ENCODE data around the gene PLEKHS1. TPM values are rescaled to one million over a fixed set of nuclear protein-coding genes. Genes with fewer than 3 reads are reported as not detected.
"Not testable (repeated sequence)": the region's sequence is repeated elsewhere in the genome, so short reads cannot be mapped to it uniquely, and the experiment has no call there.

The PLEKHS1 gene
- total RNA-seq, 4 donors from 2014 or later: not detected

DNA sequence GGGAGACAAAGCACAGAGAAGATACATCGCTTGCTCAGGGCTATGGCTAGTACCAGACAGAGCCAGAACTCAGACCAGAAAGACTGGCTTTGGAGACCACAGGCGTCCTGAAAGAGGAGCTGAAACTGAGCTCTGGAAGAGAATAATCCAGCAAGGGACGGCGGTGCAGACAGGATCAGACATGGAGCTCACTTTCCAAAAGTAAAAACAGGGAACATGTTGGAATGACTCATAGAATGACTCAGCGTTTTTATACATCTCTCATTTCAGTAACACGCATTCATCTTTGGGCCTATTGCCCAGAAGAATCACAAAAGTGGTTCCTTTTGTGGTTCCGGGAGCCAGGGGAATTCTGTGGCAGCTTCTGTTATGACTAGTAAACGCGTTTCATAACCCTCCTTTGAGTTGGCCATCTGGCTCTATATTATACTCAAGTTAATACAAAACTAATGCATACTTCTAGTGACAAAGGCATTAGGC, 37.2 kb downstream of the PLEKHS1 start:
- ATAC-seq (ENCODE audit: low FRiP score): peak; percentile 87

DNA sequence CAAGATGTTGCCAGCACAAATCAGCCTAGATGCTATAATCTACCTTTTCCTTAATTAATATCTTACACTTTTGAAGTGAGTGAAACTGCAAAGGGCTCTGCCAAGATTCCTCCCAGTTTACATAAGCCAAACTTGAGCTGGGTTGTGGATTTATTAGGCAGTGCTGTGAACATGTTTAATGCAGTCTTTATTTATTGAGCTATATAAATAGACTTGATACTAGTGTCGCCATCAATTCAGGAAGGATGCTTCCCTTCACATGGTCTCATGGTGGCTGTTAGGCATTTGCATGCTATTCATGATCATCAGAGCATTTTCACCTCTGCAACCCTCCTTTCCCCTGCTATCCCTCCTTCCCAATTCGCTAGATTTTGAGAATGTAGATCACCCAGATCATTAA, 40.2 kb downstream of the PLEKHS1 start:
- no peak for DNase-seq (ENCODE audit: low spot score)
- TF ChIP-seq, protein P1, sequence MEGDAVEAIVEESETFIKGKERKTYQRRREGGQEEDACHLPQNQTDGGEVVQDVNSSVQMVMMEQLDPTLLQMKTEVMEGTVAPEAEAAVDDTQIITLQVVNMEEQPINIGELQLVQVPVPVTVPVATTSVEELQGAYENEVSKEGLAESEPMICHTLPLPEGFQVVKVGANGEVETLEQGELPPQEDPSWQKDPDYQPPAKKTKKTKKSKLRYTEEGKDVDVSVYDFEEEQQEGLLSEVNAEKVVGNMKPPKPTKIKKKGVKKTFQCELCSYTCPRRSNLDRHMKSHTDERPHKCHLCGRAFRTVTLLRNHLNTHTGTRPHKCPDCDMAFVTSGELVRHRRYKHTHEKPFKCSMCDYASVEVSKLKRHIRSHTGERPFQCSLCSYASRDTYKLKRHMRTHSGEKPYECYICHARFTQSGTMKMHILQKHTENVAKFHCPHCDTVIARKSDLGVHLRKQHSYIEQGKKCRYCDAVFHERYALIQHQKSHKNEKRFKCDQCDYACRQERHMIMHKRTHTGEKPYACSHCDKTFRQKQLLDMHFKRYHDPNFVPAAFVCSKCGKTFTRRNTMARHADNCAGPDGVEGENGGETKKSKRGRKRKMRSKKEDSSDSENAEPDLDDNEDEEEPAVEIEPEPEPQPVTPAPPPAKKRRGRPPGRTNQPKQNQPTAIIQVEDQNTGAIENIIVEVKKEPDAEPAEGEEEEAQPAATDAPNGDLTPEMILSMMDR (IDR thresholded peaks at IDR 0.05): no peak

More for the DNA sequence above, 37.2 kb downstream of the PLEKHS1 start:
- DNase-seq (ENCODE audit: low spot score): no peak
- TF ChIP-seq, protein P1 (IDR thresholded peaks at IDR 0.05): no peak

DNA sequence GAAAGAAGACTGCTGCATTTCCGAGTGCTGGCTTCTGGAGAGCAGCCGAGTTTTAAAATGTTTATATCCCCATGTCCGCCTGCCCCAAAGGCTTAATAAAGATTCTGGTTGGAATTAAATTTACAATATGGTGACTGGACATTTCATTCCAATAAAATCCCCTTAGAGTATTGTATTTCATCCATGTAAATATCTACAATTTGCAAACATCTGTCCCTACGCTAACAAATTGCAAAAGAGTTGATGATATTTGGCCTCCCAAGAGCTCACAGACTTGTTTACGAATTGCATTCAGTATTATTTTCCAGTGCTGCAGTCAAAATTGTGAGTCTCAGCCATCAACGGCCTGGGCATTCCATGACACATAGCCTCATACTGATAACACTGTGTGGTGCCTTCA, 50.1 kb downstream of the PLEKHS1 start:
- ATAC-seq (ENCODE audit: low FRiP score) (no peak), DNase-seq (ENCODE audit: low spot score) (no peak)
- TF ChIP-seq, protein P1 (IDR thresholded peaks at IDR 0.05): no peak

More for the DNA sequence above, 40.2 kb downstream of the PLEKHS1 start:
- ATAC-seq (ENCODE audit: low FRiP score): no peak

DNA sequence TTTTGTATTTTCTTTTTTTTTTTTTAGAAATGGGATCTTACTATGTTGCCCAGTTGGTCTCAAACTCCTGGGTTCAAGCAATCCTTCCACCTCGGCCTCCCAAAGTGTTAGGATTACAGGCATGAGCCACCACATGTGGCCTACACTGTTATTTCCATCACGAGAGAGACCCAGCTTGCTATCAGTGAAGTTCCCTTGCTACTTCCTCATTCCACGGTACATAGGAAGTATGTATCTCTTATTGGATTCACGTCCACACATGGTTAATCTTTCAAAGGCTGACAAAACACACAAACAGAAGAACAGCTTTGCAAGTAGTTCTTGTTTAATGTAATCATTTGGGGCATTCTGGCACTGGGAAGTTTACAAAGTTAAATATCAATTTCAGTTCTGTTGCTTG, 51.5 kb downstream of the PLEKHS1 start:
- TF ChIP-seq, protein P1 (IDR thresholded peaks at IDR 0.05): no peak
- ATAC-seq (ENCODE audit: low FRiP score): no peak
- no peak for DNase-seq (ENCODE audit: low spot score)

DNA sequence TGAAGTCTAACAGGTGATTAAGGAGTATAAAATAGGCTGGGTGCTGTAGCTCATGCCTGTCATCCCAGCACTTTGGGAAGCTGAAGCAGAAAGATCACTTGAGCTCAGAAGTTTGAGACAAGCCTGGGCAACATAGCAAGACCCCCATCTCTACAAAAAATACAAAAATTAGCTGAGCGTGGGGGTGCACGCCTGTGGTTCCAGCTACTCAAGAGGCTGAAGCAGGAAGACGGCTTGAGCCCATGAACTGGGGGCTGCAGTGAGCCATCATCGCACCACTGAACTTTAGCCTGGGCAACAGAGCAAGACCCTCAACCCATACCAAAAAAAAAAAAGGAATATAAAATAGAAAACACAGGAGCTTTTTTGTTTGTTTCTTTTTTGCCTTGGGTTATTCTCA, 55.0 kb downstream of the PLEKHS1 start:
- ATAC-seq (ENCODE audit: low FRiP score) (no peak), DNase-seq (ENCODE audit: low spot score) (no peak)
- TF ChIP-seq, protein P1 (IDR thresholded peaks at IDR 0.05): no peak

DNA sequence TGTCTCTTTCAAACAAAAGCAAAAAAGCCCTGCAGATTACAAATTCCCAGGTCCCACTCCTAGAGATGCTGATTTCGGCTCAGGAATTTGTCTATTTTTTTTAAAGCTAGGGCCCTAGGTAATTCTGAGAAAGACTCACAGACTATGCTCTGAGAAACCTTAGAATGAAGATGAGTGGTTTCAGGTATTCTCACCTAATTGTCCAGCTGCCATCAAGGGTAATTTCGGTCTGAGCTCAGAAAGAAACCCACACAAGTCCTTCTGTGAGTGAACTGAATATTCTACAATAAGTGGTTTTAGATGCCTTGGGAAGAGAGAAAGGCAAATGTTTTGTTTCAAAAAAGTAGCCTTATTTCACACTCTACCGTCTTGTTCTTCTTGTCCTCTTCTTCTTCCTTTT, 56.7 kb downstream of the PLEKHS1 start:
- DNase-seq (ENCODE audit: low spot score) (no peak), ATAC-seq (ENCODE audit: low FRiP score) (no peak)
- TF ChIP-seq, protein P1 (IDR thresholded peaks at IDR 0.05): no peak

DNA sequence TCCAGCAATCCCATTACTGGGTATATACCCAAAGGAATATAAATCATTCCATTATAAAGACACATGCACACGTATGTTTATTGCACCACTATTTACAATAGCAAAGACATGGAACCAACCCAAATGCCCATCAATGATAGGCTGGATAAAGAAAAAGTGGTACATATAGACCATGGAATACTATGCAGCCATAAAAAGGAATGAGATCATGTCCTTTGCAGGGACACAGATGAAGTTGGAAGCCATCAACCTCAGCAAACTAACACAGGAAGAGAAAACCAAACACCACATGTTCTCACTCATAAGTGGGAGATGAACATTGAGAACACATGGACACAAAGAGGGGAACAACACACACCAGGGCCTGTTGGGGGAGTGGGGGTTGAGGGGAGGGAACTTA, 63.2 kb downstream of the PLEKHS1 start:
- ATAC-seq (ENCODE audit: low FRiP score); DNase-seq (ENCODE audit: low spot score): not testable (repeated sequence)

DNA sequence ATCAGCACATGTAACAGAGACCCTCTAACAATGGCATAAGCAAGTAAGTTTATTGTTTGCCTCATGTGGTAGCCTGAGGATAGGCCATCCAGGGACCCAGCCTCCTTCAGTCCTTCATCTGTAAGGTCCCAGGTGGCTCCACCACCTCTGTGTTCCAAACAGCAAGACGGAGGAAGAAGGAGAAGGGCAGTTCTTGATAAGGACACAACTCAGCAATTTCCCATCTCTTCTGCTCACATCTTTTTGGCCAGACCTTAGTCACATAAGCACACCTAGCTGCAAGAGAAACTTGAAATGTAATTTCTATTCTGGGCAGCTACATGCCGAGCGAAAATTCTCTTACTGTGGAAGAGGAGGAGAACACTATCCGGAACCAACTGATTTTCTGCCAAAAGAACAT, 68.5 kb downstream of the PLEKHS1 start:
- no peak for ATAC-seq (ENCODE audit: low FRiP score)
- no peak for DNase-seq (ENCODE audit: low spot score)
- TF ChIP-seq, protein P1 (IDR thresholded peaks at IDR 0.05): no peak
